Spleen (tissue), 7 donors: ENCODE data around the gene GPR61.

Experiments used
- POLR2A ChIP-seq, 3 donors: fragments of 450-650 bp; IDR thresholded peaks; one replicate each; pipeline ENCODE4 v1.5.1; 2017; ENCODE audit warnings: antibody characterized with exemption in 3 of 3, mild to moderate bottlenecking in 1 of 3
- POLR2AphosphoS5 ChIP-seq, 3 donors: sonication (generic); formaldehyde crosslinking; IDR thresholded peaks; one replicate each; pipeline ENCODE4 v1.5.1; 2017; ENCODE audit warnings: antibody characterized with exemption in 3 of 3
- TF ChIP-seq, protein P1 (sequence below), 11 experiments: fragments of 200-600 bp in 7 of 11; fragments of 450-650 bp in 4 of 11; sonication (generic) in 4 of 11; IDR thresholded peaks in 8 of 11; conservative IDR thresholded peaks in 3 of 11; 1 replicate in 7 of 11; 2 replicates in 4 of 11; pipeline versions ENCODE4 v1.4.0 to v1.8.0; 2016 to 2021; ENCODE audit warnings: antibody characterized with exemption in 11 of 11, inconsistent platforms in 4 of 11, mild to moderate bottlenecking in 1 of 11
- donor health status: DM: no; HTN: no; CAD: no; lungs with moderate emphysema.
- donor health status: DM: no; HTN: no; CAD: no.
- donor health status: DM: no; HTN: no; CAD: no.

DNA sequence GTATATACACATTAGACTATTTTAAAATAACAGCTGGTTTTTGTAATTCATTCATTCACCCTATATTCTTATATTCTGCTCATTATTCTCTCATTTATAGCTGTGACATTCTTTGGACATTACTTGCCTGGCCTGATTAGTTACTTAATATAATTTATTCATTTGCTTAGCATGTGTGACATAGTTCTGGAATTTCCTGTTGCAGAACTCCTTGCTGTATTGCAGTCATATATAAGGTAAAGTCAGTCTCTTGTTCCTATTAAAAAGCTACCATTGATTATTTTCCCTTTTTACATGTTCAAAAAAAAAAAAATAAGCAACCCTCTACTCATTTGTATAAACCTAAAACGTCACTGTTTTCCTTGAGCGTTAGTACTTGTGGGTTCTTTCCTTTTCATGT lies 55.9 kb downstream of the GPR61 start:
- TF ChIP-seq, protein P1, sequence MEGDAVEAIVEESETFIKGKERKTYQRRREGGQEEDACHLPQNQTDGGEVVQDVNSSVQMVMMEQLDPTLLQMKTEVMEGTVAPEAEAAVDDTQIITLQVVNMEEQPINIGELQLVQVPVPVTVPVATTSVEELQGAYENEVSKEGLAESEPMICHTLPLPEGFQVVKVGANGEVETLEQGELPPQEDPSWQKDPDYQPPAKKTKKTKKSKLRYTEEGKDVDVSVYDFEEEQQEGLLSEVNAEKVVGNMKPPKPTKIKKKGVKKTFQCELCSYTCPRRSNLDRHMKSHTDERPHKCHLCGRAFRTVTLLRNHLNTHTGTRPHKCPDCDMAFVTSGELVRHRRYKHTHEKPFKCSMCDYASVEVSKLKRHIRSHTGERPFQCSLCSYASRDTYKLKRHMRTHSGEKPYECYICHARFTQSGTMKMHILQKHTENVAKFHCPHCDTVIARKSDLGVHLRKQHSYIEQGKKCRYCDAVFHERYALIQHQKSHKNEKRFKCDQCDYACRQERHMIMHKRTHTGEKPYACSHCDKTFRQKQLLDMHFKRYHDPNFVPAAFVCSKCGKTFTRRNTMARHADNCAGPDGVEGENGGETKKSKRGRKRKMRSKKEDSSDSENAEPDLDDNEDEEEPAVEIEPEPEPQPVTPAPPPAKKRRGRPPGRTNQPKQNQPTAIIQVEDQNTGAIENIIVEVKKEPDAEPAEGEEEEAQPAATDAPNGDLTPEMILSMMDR (IDR thresholded peaks at IDR 0.05 in 8 of 11, conservative IDR thresholded peaks at IDR 0.05 in 3 of 11), result no peak
- no peak for TF ChIP-seq POLR2AphosphoS5 (IDR thresholded peaks at IDR 0.05)
- TF ChIP-seq POLR2A (IDR thresholded peaks at IDR 0.05), result no peak
